Ishikawa (cell line): Measurements from ENCODE around the gene RIMBP2.

ENCODE experiments used
- CEBPB ChIP-seq: IDR thresholded peaks from 2 replicates; pipeline ENCODE4 v1.6.1; 2012
- CREB1 ChIP-seq: IDR thresholded peaks from 2 replicates; pipeline ENCODE4 v1.6.1; 2012; ENCODE audit warnings: low read depth
- EGR1 ChIP-seq: IDR thresholded peaks from 2 replicates; pipeline ENCODE4 v1.6.1; 2012
- EP300 ChIP-seq: IDR thresholded peaks from 2 replicates; pipeline ENCODE4 v1.6.1; 2012; ENCODE audit warnings: borderline replicate concordance
- RAD21 ChIP-seq: IDR thresholded peaks from 2 replicates; pipeline ENCODE4 v1.6.1; 2012; ENCODE audit warnings: low read depth
- REST ChIP-seq: IDR thresholded peaks from 2 replicates; pipeline ENCODE4 v1.6.1; 2012; ENCODE audit warnings: low read depth, mild to moderate bottlenecking
- TAF1 ChIP-seq: IDR thresholded peaks from 2 replicates; pipeline ENCODE4 v1.6.1; 2012; ENCODE audit warnings: low read depth, mild to moderate bottlenecking
- TCF12 ChIP-seq: IDR thresholded peaks from 2 replicates; pipeline ENCODE4 v1.6.1; 2012; ENCODE audit warnings: low read depth
- TEAD4 ChIP-seq: IDR thresholded peaks from 2 replicates; pipeline ENCODE4 v1.6.1; 2012
- YY1 ChIP-seq: IDR thresholded peaks from 2 replicates; pipeline ENCODE4 v1.6.1; 2012; ENCODE audit warnings: low read depth
- ZBTB7A ChIP-seq: IDR thresholded peaks from 2 replicates; pipeline ENCODE4 v1.6.1; 2012; ENCODE audit warnings: low read depth
- TF ChIP-seq, protein P1 (sequence below): IDR thresholded peaks from 2 replicates; pipeline ENCODE4 v1.6.1; 2012

- TF ChIP-seq YY1 (no peak), CREB1 (no peak), TAF1 (no peak), REST (no peak), TEAD4 (no peak), ZBTB7A (no peak), CEBPB (no peak), EGR1 (no peak), RAD21 (no peak), EP300 (no peak), TCF12 (no peak)
- TF ChIP-seq, protein P1, sequence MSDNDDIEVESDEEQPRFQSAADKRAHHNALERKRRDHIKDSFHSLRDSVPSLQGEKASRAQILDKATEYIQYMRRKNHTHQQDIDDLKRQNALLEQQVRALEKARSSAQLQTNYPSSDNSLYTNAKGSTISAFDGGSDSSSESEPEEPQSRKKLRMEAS: no peak
These were observed 19.6 kb downstream of the RIMBP2 start for GRCh38 chr12:130696379-130697100.
